PFSK-1 (cell line): ENCODE results near the gene CHRM3.

ENCODE experiments used
- FOXP2 ChIP-seq: optimal IDR thresholded peaks from 2 replicates; pipeline ENCODE3; 2011; ENCODE audit warnings: borderline replicate concordance, control low read depth, inconsistent platforms; ENCODE audit not compliant: insufficient read depth; ENCODE audit errors: extremely low read length, extremely low read depth
- POLR2AphosphoS5 ChIP-seq: IDR thresholded peaks from 2 replicates; pipeline ENCODE4 v1.6.1; 2012; ENCODE audit warnings: low read depth, mild to moderate bottlenecking, control low read depth, low read length, moderate library complexity
- SIN3A ChIP-seq: IDR thresholded peaks from 2 replicates; pipeline ENCODE4 v1.6.1; 2012; ENCODE audit warnings: mild to moderate bottlenecking, low read length, moderate library complexity, borderline replicate concordance; ENCODE audit not compliant: insufficient read depth
- TAF1 ChIP-seq: IDR thresholded peaks from 2 replicates; pipeline ENCODE4 v1.6.1; 2012; ENCODE audit warnings: low read length, control low read depth, borderline replicate concordance; ENCODE audit not compliant: insufficient read depth
- TF ChIP-seq, protein P1 (sequence below), 2 experiments: IDR thresholded peaks; 2 replicates each; pipeline versions ENCODE4 v1.6.1 to v1.8.0; 2011 to 2012; ENCODE audit warnings: low read depth in 2 of 2, low read length in 2 of 2, control low read depth in 1 of 2, inconsistent platforms in 1 of 2, mild to moderate bottlenecking in 1 of 2, moderate library complexity in 1 of 2; ENCODE audit not compliant: insufficient read depth in 1 of 2

Gene CHRM3

DNA sequence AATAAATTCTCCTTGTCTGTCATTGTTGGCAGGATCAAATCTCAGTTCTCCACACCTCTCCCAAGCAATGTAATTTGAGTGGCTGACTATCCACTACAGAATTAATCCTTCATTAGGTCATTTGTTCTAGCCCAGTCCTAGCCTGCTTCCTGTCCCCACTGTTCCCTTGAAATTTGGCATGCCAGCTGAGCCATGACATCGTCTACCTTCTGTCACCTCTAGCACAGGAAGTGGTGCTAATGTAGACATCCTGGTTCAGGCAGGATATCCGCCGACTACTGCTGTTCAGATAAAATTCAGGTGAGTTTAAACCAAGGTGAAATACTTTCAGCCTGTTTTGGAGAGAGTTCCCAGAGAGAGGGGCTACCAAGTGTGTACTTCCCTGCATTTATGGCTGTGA lies 5.9 kb downstream of the CHRM3 start:
- TF ChIP-seq POLR2AphosphoS5 (no peak), FOXP2 (no peak), SIN3A (no peak), TAF1 (no peak)
- TF ChIP-seq, protein P1, sequence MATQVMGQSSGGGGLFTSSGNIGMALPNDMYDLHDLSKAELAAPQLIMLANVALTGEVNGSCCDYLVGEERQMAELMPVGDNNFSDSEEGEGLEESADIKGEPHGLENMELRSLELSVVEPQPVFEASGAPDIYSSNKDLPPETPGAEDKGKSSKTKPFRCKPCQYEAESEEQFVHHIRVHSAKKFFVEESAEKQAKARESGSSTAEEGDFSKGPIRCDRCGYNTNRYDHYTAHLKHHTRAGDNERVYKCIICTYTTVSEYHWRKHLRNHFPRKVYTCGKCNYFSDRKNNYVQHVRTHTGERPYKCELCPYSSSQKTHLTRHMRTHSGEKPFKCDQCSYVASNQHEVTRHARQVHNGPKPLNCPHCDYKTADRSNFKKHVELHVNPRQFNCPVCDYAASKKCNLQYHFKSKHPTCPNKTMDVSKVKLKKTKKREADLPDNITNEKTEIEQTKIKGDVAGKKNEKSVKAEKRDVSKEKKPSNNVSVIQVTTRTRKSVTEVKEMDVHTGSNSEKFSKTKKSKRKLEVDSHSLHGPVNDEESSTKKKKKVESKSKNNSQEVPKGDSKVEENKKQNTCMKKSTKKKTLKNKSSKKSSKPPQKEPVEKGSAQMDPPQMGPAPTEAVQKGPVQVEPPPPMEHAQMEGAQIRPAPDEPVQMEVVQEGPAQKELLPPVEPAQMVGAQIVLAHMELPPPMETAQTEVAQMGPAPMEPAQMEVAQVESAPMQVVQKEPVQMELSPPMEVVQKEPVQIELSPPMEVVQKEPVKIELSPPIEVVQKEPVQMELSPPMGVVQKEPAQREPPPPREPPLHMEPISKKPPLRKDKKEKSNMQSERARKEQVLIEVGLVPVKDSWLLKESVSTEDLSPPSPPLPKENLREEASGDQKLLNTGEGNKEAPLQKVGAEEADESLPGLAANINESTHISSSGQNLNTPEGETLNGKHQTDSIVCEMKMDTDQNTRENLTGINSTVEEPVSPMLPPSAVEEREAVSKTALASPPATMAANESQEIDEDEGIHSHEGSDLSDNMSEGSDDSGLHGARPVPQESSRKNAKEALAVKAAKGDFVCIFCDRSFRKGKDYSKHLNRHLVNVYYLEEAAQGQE (IDR thresholded peaks at IDR 0.05; ENCODE audit: insufficient read depth in 1 of 2, low read depth in 2 of 2, low read length in 2 of 2): no peak

DNA sequence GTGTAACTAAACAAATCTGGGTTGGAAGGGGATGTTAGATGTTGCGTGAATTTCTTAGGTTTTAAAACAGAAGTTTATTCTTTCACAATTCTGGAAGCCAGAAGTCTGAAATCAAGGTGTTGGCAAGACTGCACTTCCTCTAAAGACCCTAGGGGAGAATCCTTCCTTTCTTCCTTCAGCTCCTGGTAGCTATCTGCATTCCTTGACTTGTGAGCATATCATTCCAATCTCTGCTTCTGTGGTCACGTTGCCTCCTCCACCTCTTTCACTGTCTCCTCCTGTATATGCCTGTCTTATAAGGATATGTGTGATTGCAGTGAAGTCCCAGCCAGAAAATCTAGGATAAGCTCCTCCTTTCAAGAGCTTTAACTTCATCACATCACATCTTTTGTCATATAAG lies 7.7 kb downstream of the CHRM3 start:
- TF ChIP-seq SIN3A: no peak
- no peak for TF ChIP-seq FOXP2

DNA sequence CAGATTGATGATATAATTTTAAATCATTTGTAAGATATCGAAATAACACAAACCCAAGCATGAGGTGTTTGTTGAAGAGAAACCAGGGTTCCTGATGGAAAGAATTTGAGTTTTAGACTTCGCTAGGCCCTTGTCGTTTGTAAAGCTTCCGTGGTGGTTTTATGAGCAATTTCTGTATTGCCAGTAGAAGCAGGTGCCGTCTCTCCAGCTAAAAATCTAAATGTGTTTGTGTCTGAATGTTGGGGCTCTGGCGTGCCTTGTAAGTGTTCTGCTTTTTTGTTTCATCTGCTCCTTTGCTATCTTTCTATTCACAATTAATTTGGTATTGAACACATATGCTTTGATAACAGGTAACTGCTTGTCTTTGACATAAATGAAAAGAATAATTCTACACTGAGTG lies 27.5 kb downstream of the CHRM3 start:
- no peak for TF ChIP-seq FOXP2

DNA sequence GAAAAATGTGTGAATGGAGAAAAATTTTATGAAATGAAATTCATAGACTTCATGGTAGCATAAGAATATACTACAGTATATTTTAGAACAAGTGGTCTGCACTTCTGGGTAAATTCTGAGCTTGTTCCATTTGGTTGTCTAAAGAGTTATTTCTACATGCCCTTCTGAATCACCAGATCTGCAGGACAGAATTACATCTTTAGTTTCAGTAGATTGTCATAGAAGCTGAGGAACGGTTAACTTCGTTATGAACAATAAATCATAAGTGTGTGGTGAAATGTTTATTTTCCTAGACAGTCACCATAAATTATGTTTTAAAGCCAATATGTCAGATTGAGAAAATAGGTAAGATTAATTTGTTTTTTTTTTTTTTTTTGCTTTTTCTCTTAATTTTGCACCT lies 30.9 kb downstream of the CHRM3 start:
- TF ChIP-seq FOXP2 (no peak), SIN3A (no peak), POLR2AphosphoS5 (no peak), TAF1 (no peak)
- TF ChIP-seq, protein P1 (IDR thresholded peaks at IDR 0.05; ENCODE audit: insufficient read depth in 1 of 2, low read depth in 2 of 2, low read length in 2 of 2): no peak

DNA sequence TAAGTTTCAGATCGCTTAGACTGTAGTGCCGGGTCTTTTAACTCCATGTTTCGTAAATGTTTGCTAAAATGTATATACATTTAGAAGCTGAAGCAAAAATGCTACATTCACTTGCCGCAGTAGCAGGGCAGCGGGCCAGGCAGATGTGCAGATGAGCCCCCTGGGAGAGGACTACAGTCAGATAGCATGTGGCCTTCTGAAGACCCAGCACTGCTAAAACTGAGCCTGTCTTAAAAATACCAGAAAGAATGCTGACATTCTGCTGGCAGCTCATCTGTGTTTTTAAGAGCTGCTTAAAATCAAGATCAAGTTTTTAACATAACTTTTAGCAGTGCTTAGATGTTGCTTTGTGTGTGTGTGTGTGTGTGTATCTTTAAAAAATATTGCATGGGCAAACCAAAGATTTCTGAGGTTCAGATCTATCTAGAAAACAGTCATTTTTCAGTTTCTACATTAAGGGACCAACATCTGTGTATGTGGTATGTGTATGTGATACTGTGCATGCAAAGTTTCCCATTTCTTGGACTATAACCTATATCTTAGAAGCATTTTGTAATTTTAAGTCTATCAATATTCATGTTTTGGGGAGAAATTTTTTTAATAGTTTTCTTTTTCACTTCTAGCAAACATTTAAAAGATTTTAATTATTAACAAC lies 31.7 kb downstream of the CHRM3 start:
- TF ChIP-seq TAF1: no peak
- TF ChIP-seq, protein P1 (IDR thresholded peaks at IDR 0.05; ENCODE audit: insufficient read depth in 1 of 2, low read depth in 2 of 2, low read length in 2 of 2): no peak
- TF ChIP-seq SIN3A: no peak
- TF ChIP-seq FOXP2: no peak
- no peak for TF ChIP-seq POLR2AphosphoS5

DNA sequence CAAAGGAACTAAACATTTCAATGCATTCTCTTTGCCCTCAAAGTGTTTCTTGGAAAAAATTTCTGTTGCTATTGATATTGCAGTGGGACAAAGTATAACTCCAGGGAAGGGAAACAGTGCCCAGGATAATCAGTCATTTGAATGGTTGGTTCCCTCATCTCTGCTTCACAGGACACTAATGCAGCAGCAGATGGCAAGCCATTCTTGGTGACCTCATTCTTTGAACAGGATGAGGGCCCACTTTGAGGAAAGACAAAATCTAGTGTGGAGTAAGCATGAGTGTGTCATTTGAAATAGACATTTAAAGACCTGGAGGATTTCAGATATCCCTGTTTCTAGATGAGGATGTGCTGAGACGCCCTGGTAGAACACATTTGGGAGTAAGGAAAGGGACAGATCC lies 32.3 kb downstream of the CHRM3 start:
- TF ChIP-seq POLR2AphosphoS5: no peak
- no peak for TF ChIP-seq SIN3A
- no peak for TF ChIP-seq FOXP2
- TF ChIP-seq TAF1: no peak
- TF ChIP-seq, protein P1 (IDR thresholded peaks at IDR 0.05; ENCODE audit: insufficient read depth in 1 of 2, low read depth in 2 of 2, low read length in 2 of 2): no peak
